NCI-H526 (cell line): ENCODE measurements around the gene INSYN2B.

Source experiments
- DNase-seq, 2 experiments: peaks; one replicate each; lab custom pipeline; 2025; lab: John Stamatoyannopoulos, UW

Gene INSYN2B

DNA sequence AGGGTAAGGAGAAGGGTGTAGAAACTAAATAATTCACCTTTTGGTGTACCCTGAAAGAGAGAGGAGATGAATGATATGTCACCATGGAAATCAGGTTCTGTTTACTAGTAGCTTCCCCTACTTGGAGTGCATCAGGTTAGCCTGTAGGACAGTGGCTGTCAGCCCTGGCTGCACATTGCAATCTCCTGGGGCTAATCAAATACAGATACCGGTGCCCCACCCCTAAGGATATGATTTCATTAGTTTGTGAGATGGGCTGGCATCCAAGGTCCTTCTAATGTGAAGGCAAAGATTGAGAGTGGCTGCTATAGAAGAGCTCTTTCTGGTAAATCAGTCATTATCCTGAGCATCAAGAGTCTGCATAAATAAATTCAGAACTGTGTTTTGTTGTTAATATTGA is 47.2 kb downstream of the INSYN2B start:
- DNase-seq, result peak in 1 of 2 experiments; percentile 46

DNA sequence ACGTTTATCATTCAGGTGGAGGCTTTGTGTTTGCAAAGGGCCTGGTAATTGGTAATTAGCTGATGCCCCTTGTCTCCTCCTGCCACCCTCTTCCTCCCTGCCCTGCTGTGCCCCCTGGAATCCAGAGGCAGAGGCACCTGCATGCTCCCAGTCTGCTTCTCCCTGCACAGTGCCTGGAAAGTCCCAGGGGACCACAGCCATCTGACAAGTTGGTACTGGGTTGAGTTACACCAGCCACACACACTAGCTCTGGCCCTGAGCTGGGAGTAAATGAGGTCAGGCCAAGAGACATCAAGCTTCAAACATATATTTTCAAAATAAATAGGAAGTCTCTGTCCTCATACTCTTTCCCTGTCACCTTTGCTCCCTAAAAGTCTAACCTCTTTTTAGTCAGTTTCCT is 56.3 kb downstream of the INSYN2B start:
- DNase-seq, result peak; percentile 67 to 87

DNA sequence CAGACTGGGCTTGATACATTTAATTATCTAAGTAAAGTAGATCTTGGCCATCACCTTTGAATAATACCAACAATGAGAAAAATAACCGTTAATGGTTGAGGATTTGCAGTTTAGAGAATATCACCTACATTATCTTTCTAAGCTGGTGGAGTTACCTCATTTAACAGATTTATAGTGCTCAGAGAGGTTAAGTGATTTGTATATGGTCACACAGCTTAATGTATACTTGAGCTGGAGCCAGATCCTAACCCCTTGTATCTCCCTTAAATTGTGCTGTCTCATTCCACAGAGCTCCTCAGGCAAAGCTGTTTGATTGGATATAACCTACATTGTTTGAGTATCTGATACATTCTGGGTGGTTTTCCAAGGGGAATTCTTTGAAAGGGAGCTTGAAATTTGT is 57.8 kb downstream of the INSYN2B start:
- DNase-seq, result no peak

DNA sequence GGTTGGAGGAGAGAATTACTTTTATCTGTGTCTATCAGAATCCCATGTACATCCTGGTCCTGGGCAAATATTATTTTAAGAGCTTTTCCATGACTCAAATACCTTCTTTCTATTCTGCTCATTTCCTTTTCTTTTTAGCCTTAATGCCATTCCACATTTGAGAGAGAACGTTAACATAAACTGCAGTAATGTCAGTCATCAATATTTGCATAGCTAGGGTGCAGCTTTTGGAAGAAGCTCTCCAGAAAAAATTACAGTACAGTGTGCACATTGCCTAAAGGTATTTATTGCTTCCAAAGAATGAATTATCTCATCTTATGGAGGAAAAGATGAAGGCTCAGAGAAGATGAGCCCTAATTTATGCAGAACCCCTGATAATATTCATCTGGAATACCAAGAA is 58.3 kb downstream of the INSYN2B start:
- DNase-seq, result peak in 1 of 2 experiments; percentile 51

DNA sequence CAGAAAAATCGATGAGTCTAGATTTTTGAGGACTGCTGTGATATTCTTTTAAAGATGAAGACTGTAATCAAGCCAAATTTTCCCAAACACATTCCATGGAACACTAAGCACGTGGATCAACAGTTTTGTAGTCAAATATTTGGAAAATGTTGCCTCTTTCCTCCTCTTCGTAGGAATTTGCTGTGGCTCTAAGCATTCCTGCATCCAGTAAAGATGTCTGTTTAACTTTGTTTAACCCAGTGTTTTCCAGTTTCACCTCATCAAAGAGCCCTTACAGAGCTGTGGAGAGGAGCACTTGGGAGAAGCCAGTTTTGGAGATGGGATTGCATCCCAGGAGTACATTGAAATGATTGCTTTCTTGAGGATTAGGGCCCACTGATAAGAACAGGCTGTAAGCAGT is 58.9 kb downstream of the INSYN2B start:
- no peak for DNase-seq

DNA sequence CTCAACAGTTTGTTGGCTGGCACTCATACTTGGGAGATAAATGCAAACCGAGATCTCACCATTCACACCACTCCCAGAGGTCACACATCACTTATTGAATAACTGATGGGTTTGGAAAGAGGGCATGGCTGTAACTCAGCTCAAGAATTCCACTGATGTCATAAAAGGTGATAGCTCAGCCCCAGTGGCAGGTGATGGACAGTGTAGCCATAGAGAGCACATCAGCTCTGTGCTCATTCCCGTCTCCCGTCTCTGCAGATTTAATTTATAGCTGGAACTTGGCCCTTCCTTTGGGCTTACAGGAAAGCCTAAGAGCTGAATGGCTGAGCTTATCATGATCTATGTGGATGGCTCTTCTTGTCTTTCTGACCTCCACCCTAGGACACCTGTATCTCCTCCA is 59.8 kb downstream of the INSYN2B start:
- no peak for DNase-seq

DNA sequence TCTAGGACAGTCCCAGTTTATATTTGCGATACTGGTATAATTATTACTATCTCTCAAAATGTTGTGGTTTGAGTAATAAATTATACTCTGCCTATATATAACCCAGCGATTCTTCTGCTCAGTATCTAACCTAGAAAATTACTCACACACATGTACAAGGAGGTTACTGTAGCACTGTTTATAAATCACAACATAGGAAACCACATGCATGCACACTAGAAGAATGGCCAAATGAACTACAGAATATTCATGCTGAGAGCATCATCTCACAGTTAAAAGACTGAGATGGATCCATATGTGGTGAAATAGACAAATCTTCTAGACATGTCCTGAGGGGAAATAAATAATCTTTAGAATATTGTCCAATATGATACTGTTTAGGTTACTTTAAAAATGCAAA is 62.1 kb downstream of the INSYN2B start:
- DNase-seq, result no peak

DNA sequence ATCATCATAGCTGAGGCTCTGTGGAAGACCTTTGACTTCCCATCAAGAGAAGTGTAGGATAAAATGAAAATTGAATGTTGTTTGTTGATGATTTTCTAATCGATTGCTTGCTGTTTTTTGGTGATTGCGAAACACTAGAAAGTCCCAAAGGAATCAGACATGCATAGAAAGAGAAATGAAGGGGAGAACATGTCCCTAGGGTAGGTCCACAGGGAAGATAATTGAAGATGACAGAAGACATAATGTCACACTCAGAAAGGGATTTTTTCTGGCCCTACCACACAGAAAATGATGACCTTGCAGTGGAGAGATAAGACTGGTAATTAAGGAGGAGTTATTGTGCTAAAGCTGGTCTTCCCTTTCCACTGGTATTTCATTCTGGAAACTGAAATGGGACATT is 62.8 kb downstream of the INSYN2B start:
- DNase-seq, result no peak

DNA sequence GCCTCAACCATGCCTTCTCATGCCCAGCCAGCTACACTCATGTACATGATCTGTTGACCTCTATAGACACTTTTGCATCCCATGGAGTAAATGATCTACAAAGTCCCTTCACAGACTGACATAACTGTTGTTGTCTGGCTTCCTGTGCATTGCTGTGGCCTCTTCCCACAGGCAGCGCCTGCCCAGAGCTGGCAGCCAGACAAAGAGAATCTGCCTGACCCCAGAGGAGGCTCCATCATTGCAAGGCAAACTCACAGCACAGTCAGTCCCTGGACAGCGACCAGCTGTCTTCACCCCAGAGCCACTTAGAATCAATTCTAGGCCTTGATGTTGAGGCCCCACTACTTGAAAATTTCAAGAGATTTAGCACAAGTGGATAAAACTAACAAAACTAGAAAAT is 65.5 kb downstream of the INSYN2B start:
- DNase-seq, result no peak

DNA sequence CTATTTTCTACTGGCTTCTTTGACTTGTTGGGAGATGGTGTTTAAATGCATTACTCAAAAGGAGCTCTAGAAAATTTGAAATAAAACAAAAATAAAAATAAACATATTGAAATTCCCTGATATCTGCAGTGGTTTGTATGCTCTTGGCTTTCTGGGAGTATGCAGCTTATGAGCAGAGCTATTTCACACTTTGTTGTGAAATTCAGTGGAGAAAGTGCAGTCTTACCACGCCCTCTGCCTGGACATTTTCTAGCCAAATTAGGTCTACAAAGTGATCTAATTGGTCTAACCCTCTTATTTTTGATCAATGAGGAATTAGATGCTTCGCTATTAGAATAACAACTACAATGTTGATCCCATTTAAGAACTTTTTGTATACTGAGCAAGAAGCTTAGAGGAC is 66.8 kb downstream of the INSYN2B start:
- no peak for DNase-seq

DNA sequence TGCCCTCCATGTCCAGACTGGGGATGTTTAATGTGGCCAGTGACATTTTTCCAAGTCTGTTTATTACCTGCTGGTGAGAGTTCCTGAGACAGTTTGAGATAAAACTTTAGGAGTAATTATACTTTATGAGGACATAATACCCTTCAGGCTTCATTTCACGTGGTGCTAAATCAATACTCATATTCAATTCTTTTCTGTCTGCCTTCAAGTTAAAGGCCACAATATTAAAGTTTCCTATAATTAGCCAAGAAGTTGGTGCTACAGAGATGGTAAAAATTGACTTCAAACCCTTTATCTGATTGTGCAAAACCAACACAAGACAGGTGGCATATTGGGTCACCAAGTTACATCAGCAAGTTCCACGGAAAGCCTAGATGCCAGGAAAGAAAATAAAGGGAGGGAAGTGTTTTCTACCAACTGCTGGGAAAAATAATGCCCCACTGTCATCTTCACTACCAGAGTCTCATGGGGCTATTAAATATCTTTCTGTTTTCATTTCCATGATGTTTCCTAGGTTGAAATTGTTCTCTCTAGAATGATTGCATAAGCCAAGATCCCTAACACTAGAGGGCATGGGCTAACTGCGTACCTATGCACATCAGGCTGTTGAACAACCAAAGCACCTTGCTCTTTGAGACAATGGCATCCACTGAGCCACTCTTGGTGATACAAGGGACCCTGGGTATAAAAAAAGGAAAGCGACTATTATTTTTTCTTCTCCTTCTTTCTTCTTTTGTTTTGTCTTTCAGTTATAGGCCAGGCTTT is 68.7 kb downstream of the INSYN2B start:
- peak; percentile 11 to 59 for DNase-seq

DNA sequence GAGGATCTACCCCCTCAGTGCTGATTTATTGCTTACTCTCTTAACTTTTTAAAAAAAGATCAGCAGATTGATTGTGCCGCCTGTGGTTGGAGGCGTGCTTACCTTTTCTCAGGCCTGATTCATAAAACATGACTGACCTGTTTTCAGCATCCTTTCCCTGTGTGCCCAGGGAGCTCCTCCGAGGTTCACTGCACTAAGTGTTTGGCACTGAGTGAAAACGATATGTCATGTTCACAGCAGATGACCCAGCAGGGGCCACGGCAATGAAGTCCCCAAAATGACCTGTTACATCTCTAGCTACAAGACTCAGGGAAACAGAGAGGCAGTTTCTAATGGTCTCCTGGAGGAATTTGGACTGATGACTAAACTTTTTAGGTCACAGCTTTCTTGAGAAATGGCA is 69.9 kb downstream of the INSYN2B start:
- DNase-seq, result no peak

DNA sequence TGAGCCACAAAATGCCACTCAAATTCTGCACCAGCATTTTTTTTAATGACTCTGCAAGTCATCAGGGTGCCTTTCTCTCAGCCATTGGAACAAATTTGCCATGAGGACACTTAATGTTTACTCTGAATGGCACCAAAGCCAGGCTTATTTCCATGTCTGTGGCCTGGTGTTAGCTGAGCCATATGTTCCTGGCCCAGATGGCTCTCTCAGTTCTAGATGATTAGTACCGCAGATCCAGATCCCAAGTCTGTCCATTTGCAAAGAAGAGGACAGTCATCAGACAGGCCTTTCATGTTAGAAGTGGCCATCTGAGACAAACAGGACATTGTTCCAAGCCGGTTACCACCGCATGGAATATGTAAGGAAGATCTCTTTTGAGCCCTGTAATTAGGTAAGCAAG is 70.3 kb downstream of the INSYN2B start:
- DNase-seq, result no peak

DNA sequence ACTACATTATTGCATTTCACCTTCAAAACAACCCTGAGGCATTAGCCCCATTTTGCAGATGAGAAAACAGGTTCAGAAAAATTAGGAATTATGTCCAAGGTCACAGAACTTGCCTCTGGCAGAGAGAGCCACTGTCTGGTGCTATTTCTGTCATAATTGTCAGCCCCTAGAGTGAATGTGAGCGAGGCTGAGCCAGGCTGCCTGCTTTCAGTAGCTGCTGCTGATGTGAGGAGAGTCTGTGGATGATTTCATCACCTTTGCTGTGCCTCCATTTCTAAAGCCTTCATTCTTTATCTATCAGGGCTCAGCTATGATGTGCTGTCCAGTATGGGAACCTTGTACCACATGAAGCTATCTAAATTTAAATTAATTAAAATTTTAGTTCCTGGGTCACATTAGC is 71.4 kb downstream of the INSYN2B start:
- DNase-seq, result no peak

DNA sequence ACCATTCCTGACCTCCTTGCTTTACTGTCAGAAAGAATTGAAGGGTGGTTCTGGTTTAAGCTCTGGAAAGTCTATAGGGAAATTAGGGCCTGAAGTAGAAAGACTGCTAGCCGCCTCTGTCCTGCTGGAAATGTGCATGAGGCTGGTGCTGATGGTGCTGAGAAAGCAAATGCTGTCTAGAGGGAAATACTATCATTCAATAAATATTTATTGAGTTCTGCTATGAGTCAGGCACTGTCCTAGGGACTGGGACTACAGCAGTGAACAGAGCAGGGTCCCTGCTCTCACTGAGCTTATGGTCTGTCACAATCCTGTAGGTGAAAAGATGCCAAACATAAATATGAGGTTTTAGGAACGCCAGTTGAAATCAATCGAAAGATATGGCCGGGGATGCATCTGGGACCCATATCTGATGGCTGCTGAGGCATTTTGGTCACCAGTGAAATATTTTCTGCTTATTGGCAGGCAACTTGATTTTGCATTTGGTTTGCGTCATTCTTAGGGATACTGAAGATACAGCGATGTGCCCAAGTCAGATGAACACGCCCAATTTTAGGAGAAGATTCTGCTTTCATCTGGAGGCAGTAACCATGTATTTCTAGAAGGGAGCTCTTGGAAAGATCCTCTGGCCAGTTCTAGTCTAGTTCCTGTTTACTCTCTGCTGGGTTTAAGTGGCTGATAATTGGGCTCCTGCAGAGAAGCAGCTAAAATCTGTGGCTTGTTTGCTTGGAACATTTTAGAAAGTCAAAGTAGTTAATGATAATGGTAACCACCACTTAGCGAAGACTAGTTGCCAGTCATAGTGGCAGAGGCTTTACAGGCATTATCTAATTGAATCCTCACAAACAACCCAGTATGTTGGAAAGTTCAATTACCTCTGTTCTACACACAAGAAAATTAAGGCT is 73.3 kb downstream of the INSYN2B start:
- no peak for DNase-seq

DNA sequence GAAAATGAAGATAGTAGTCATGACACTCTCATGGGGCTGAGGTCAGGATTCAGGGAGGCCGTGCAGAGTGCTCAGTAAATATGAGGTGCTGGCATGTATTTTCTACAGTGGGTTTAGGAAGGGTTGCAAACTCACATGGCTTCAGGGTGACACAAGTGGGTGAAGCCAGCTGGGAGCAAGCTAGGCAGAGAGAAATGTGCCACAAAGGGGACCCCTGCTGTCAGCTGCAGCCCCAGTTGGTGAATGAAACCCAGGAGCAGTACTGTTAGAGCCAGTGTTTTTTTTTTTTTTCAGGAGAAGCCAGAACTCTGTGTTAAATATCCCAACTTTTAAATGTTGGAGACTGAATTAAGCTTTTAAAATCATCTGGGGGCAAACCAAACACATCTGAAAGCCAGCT is 75.3 kb downstream of the INSYN2B start:
- DNase-seq, result no peak

DNA sequence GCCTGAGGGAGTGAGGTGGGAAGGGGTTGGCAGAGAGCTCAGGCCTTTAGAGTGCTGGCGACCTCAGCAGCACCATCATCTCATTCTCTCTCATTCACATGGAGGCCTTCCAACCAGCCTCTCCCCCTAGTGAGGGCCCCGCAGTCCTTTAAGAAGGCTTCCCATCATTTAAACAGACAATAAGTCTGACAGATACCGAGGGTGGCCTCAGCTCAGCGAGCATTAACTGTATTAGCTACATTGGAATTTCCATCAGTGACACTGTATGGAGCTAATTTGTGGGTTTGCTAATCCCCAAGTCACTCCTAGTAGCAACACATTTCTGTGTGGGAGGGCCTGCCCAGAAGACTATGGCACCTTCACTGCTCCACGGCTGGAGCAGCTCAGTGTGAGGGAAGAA is 75.8 kb downstream of the INSYN2B start:
- DNase-seq, result no peak

DNA sequence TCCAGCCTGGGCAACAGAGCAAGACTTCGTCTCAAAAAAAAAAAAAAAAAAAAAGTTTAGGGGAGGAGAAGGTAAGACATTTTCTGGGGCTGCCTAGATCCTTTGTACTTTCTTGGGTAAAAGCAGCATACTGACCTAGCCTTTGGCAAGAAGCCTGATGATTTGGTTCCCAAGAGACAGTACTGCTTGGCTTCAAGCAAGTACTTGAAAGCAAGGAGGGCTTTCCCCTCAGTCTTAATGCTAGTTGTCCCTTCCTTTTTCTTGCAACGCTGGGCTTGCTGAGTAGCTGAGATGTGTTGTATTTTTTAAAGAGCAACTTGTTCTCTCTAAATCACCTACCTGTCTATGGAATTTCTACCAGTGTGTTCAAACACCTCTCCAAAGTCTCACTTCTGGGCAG is 76.2 kb downstream of the INSYN2B start:
- no peak for DNase-seq

DNA sequence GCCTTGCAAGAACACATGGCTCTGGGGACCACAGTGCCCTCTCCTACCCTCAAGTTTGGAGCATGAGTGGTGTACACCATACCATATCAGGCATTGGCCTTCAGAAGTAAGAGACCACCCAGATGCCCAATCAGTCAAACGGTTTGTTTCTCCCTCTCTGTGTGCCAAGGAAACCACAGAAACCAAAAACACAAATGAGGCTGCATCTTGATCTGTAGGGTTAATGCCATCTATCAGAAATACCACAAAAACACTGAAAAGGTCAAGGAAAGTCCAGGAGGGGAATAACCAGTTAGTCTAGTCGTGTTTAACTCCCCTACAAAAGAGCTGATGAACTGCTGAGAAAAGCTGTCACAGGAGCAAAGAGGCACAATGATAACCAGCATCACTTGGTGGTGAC is 78.4 kb downstream of the INSYN2B start:
- no peak for DNase-seq

DNA sequence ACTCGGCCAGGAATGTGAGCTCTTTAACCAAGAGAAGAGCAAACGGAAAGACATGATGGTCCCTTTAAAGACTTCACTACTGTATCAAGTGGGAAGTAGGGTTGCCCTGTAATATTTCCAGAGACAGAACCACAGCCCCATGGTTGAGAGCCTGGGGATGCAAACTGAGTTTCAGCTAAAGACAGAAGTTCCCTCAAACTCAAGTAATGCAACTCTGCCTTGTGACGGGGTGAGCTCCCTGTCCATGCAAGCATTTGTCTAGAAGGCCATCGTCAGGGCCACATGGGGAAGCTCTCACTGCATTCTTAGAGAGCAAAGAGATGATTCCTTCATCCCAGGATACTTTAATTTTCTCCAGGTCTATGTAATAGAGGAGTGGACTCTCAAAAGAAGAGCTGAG is 82.8 kb downstream of the INSYN2B start:
- DNase-seq, result no peak

DNA sequence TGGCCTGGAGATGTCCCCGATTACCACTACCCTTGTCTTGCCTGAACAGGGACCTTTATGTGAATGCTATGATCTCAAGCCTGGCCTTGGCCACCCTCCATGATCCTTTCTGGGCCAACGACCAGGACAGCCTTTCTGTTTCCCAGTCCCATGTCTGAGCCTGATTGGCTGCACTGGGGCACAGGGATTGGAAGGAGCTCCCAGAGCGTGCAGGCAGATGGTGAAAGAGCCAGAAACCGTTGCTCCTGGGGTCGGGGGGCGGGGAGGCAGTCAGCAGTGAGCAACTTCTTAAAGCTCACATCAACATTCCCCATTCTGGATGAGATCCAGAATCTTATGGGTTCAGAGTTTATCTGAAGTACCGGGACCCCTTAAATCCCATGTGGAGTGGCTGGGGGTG is 84.4 kb downstream of the INSYN2B start:
- no peak for DNase-seq

DNA sequence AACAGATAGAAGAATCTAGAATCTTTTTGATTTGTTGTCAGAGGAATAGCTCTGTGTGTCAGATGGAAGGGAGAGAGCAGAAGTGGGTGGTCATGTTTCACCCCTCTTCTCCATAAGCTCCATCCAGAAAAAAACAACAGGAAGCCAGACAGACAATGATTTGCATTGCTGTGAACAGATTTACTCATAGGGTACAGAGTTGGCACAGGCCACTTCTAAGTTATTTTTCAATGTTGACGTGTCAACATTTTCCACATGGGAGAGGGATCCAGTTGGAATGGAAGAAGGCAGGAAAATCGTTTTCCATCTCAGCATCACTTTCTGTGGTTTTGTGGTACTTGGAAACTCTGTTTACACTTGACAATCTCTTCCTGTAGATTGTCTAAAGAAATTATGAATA is 86.7 kb downstream of the INSYN2B start:
- DNase-seq, result no peak

DNA sequence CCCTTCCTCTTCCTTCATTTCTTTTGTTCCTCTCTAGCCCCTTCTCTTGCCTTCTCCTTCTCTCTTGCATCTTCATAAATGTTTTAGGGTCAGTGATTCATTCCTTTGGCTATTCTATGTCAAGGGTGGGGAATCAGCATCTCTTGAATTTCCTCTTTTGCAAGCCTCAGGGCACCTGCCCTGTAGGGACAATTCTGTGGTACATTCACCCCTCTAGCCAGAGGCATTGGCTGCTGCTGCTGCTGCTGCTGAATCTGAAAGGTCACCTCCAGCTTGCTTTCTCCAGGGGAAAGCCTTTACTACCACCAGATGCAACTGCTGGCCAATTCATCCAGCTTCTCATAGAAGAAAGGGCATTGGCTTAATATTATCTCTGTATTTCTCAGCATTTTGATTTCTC is 87.3 kb downstream of the INSYN2B start:
- DNase-seq, result no peak
